Calu3 (cell line): ENCODE results near the gene PRND. TPM values are rescaled to one million over a fixed set of nuclear protein-coding genes. Genes with fewer than 3 reads are reported as not detected.

ENCODE experiments used
- BruUV-seq: library from RNA; stranded (reverse); fragments of 400-500 nt; replicated peaks from 2 replicates; lab custom pipeline; 2021; lab: Mats Ljungman, UMichigan
- CTCF ChIA-PET: fragments of 300-600 bp; sonication (Branson Sonifier 250); formaldehyde crosslinking; loops from one replicate; lab custom pipeline; 2022; ENCODE audit warnings: antibody characterized with exemption; lab: Charles Lee
- DNase-seq: peaks from one replicate; pipeline ENCODE4 v3.0.0; 2022
- H3K27ac Mint-ChIP-seq: one replicate; pipeline ENCODE4 v1.8.0; 2022; ENCODE audit warnings: mixed read lengths; ENCODE audit not compliant: unreplicated experiment
- H3K27me3 Mint-ChIP-seq: one replicate; pipeline ENCODE4 v1.8.0; 2022; ENCODE audit warnings: mixed read lengths; ENCODE audit not compliant: unreplicated experiment
- H3K36me3 Mint-ChIP-seq: one replicate; pipeline ENCODE4 v1.8.0; 2022; ENCODE audit warnings: mild to moderate bottlenecking, moderate library complexity, mixed read lengths; ENCODE audit not compliant: insufficient read depth, unreplicated experiment
- H3K4me1 Mint-ChIP-seq: one replicate; pipeline ENCODE4 v1.8.0; 2022; ENCODE audit warnings: mild to moderate bottlenecking, low read depth, mixed read lengths; ENCODE audit not compliant: unreplicated experiment
- H3K4me3 Mint-ChIP-seq: one replicate; pipeline ENCODE4 v1.8.0; 2022; ENCODE audit warnings: mild to moderate bottlenecking, low read depth, moderate library complexity, mixed read lengths; ENCODE audit not compliant: unreplicated experiment
- H3K9me3 Mint-ChIP-seq: one replicate; pipeline ENCODE4 v1.8.0; 2022; ENCODE audit warnings: low read depth, mixed read lengths; ENCODE audit not compliant: unreplicated experiment
- CTCF ChIP-seq: fragments of 200-600 bp; IDR thresholded peaks from one replicate; pipeline ENCODE4 v1.8.0; 2022; ENCODE audit warnings: antibody characterized with exemption; ENCODE audit not compliant: unreplicated experiment
- intact Hi-C: fragments of 100-400 bp; cut with micrococcal nuclease; formaldehyde crosslinking; loops from one replicate; pipeline ENCODE4 v1.10.0; 2022; ENCODE audit not compliant: unreplicated experiment
- total RNA-seq: library from RNA; stranded (reverse); gene quantifications from 2 replicates; pipeline ENCODE4 v1.2.3, GENCODE V29; 2022

PRND gene
- total RNA-seq, 1 experiment from 2014 or later: not detected

- peaks cover 35% of the 10 kb centered on the region for H3K27me3 Mint-ChIP-seq
- no peak for DNase-seq
- no peak for TF ChIP-seq CTCF
- intact Hi-C loops: no loop called here
- no peak overlapping the region for H3K27ac Mint-ChIP-seq
- H3K9me3 Mint-ChIP-seq: no peaks in the 10 kb centered on the region
- no peaks in the 10 kb centered on the region for H3K36me3 Mint-ChIP-seq
- no peaks in the 10 kb centered on the region for H3K4me1 Mint-ChIP-seq
- CTCF ChIA-PET: no interaction called here
- no TSS peak for BruUV-seq
- no peak overlapping the region for H3K4me3 Mint-ChIP-seq
Measured at GRCh38 chr20:4725263-4725550, 3.5 kb downstream of the PRND start.

GRCh38 chr20:4726710-4727397, 5.1 kb downstream of the PRND start:
- no TSS peak for BruUV-seq
- H3K27ac Mint-ChIP-seq: no peak overlapping the region
- no peaks in the 10 kb centered on the region for H3K36me3 Mint-ChIP-seq
- no peak overlapping the region for H3K4me3 Mint-ChIP-seq
- intact Hi-C loops: no loop called here
- CTCF ChIA-PET: no interaction called here
- TF ChIP-seq CTCF: no peak
- no peak for DNase-seq
- no peaks in the 10 kb centered on the region for H3K4me1 Mint-ChIP-seq
- peaks cover 29% of the 10 kb centered on the region for H3K27me3 Mint-ChIP-seq
- H3K9me3 Mint-ChIP-seq: no peaks in the 10 kb centered on the region

GRCh38 chr20:4728120-4728760, 6.5 kb downstream of the PRND start:
- CTCF ChIA-PET: no interaction called here
- Mint-ChIP-seq H3K4me1 (no peaks in the 10 kb centered on the region), H3K36me3 (no peaks in the 10 kb centered on the region), H3K4me3 (no peak overlapping the region), H3K27ac (no peak overlapping the region), H3K9me3 (no peaks in the 10 kb centered on the region), H3K27me3 (peaks cover 29% of the 10 kb centered on the region)
- DNase-seq: no peak
- BruUV-seq: no TSS peak
- intact Hi-C loops: no loop called here
- no peak for TF ChIP-seq CTCF

GRCh38 chr20:4729265-4729664, 7.6 kb downstream of the PRND start:
- Mint-ChIP-seq H3K4me3 (no peak overlapping the region), H3K9me3 (no peaks in the 10 kb centered on the region), H3K27me3 (peaks cover 22% of the 10 kb centered on the region), H3K36me3 (no peaks in the 10 kb centered on the region), H3K27ac (no peak overlapping the region), H3K4me1 (no peaks in the 10 kb centered on the region)
- no TSS peak for BruUV-seq
- TF ChIP-seq CTCF: no peak
- DNase-seq: no peak
- intact Hi-C loops: no loop called here
- CTCF ChIA-PET: no interaction called here
